Fibroblast of lung (primary cell): ENCODE data around the gene PCDHAC1.

Experiments
- EZH2 ChIP-seq: IDR thresholded peaks from 2 replicates; pipeline ENCODE4 v1.5.1; 2012; ENCODE audit warnings: low read length, control low read depth, mild to moderate bottlenecking; ENCODE audit errors: missing control alignments
- TF ChIP-seq, protein P1 (sequence below), 2 donors: IDR thresholded peaks in 1 of 2; conservative IDR thresholded peaks in 1 of 2; 1 replicate in 1 of 2; 2 replicates in 1 of 2; pipeline ENCODE4 v1.5.1; 2011 to 2012; ENCODE audit warnings: low read length in 2 of 2, control low read depth in 1 of 2, inconsistent platforms in 1 of 2, low read depth in 1 of 2, mild to moderate bottlenecking in 1 of 2

DNA sequence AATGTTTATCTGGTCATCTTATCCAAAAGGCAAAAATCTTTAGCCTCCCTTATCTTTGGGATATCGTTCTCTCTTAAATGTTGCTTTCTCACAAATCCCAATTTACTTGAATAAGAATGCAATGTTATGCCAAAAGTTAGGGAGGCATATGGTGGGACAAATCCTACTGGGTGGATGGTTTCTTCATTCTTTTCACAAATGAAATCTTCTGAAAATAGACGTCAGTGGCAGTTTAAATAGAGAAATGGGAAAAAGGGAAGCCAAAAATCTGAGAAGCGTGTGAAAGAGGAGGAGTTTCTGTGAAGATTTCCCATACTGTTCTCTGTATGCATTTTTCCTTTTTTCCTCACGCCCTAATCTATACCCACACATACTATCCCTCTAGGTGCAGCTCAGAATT is 2.5 kb upstream of the PCDHAC1 start:
- TF ChIP-seq, protein P1, sequence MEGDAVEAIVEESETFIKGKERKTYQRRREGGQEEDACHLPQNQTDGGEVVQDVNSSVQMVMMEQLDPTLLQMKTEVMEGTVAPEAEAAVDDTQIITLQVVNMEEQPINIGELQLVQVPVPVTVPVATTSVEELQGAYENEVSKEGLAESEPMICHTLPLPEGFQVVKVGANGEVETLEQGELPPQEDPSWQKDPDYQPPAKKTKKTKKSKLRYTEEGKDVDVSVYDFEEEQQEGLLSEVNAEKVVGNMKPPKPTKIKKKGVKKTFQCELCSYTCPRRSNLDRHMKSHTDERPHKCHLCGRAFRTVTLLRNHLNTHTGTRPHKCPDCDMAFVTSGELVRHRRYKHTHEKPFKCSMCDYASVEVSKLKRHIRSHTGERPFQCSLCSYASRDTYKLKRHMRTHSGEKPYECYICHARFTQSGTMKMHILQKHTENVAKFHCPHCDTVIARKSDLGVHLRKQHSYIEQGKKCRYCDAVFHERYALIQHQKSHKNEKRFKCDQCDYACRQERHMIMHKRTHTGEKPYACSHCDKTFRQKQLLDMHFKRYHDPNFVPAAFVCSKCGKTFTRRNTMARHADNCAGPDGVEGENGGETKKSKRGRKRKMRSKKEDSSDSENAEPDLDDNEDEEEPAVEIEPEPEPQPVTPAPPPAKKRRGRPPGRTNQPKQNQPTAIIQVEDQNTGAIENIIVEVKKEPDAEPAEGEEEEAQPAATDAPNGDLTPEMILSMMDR (conservative IDR thresholded peaks at IDR 0.05 in 1 of 2, IDR thresholded peaks at IDR 0.05 in 1 of 2; ENCODE audit: low read depth in 1 of 2, low read length in 2 of 2) = no peak
- TF ChIP-seq EZH2 = no peak
